PC-3 (cell line): Measurements from ENCODE around the gene TMEM255B. TPM values are rescaled to one million over a fixed set of nuclear protein-coding genes. Genes with fewer than 3 reads are reported as not detected.

Experiments used
- ATAC-seq: fragments of 200-7000 bp; cut with Tn5 transposase; 2 replicates; pipeline ENCODE4 v1.9.1; 2020; ENCODE audit warnings: mild to moderate bottlenecking, moderate library complexity
- BruUV-seq: library from RNA; stranded (reverse); fragments of 400-500 nt; replicated peaks from 2 replicates; lab custom pipeline; 2021; lab: Mats Ljungman, UMichigan
- CTCF ChIA-PET: fragments of 300-600 bp; sonication (Branson Sonifier 250); formaldehyde crosslinking; loops from one replicate; lab custom pipeline; 2022; ENCODE audit warnings: antibody characterized with exemption; lab: Charles Lee
- POLR2A ChIA-PET: fragments of 300-600 bp; sonication (Branson Sonifier 250); formaldehyde crosslinking; loops from one replicate; lab custom pipeline; 2022; ENCODE audit warnings: antibody characterized with exemption; ENCODE audit not compliant: unreplicated experiment; lab: Charles Lee
- DNase-seq: peaks from one replicate; pipeline ENCODE4 v3.0.0-alpha.2; 2015
- H2AFZ ChIP-seq: fragments of 300-600 bp; sonication (generic); 2 replicates; pipeline ENCODE4 v1.6.0; 2016; ENCODE audit warnings: antibody characterized with exemption, low read length
- H3F3A ChIP-seq: fragments of 300-600 bp; sonication (generic); one replicate; pipeline ENCODE4 v1.6.0; 2017; ENCODE audit warnings: antibody characterized with exemption, low read length, control low read depth, mild to moderate bottlenecking; ENCODE audit not compliant: unreplicated experiment
- H3K27ac ChIP-seq: fragments of 300-600 bp; sonication (generic); 2 replicates; pipeline ENCODE4 v1.5.1; 2016; ENCODE audit warnings: mild to moderate bottlenecking, low read length
- H3K27me3 ChIP-seq: fragments of 300-600 bp; sonication (generic); 2 replicates; pipeline ENCODE4 v1.6.1; 2016; ENCODE audit warnings: low read length, mixed read lengths
- H3K36me3 ChIP-seq: fragments of 300-600 bp; sonication (generic); 2 replicates; pipeline ENCODE4 v1.6.1; 2016; ENCODE audit warnings: low read depth, mixed run types, low read length, mixed read lengths
- H3K4me1 ChIP-seq: fragments of 300-600 bp; sonication (generic); 2 replicates; pipeline ENCODE4 v1.5.1; 2016; ENCODE audit warnings: low read length; ENCODE audit not compliant: insufficient read depth
- H3K4me2 ChIP-seq: fragments of 300-600 bp; sonication (generic); 2 replicates; pipeline ENCODE4 v1.6.0; 2016; ENCODE audit warnings: low read length
- H3K4me3 ChIP-seq: fragments of 300-600 bp; sonication (generic); 2 replicates; pipeline ENCODE4 v1.5.1; 2016; ENCODE audit warnings: mild to moderate bottlenecking, low read length, mixed read lengths
- H3K79me2 ChIP-seq: fragments of 300-600 bp; sonication (generic); 2 replicates; pipeline ENCODE4 v1.6.1; 2017; ENCODE audit warnings: low read length, mixed read lengths
- H3K9ac ChIP-seq: fragments of 300-600 bp; sonication (generic); 2 replicates; pipeline ENCODE4 v1.6.0; 2016; ENCODE audit warnings: mild to moderate bottlenecking, low read length
- H3K9me2 ChIP-seq: fragments of 300-600 bp; sonication (generic); replicated peaks from 2 replicates; pipeline ENCODE4 v1.6.1; 2016; ENCODE audit warnings: mixed run types, low read length, mixed read lengths
- H3K9me3 ChIP-seq: fragments of 300-600 bp; sonication (generic); 2 replicates; pipeline ENCODE4 v1.6.1; 2016; ENCODE audit warnings: low read length, mixed read lengths
- H4K20me1 ChIP-seq: fragments of 300-600 bp; sonication (generic); 2 replicates; pipeline ENCODE4 v1.6.1; 2016; ENCODE audit warnings: low read length, mixed read lengths
- EZH2 ChIP-seq: fragments of 300-600 bp; sonication (generic); IDR thresholded peaks from one replicate; pipeline ENCODE4 v1.6.1; 2017; ENCODE audit warnings: antibody characterized with exemption, mild to moderate bottlenecking, low read length; ENCODE audit not compliant: unreplicated experiment
- EZH2phosphoT487 ChIP-seq: fragments of 300-600 bp; sonication (generic); IDR thresholded peaks from 2 replicates; pipeline ENCODE4 v1.6.1; 2018; ENCODE audit warnings: mild to moderate bottlenecking, antibody characterized with exemption, low read length, borderline replicate concordance
- intact Hi-C: fragments of 100-400 bp; cut with micrococcal nuclease; formaldehyde crosslinking; loops from 2 replicates; pipeline ENCODE4 v1.9.0; 2023
- total RNA-seq: library from RNA; depleted of rRNA; stranded (reverse); fragments of >200 nt; gene quantifications from 2 replicates; pipeline ENCODE4 v1.2.3, GENCODE V29; 2014
- TF ChIP-seq, protein P1 (sequence below): fragments of 300-600 bp; sonication (generic); conservative IDR thresholded peaks from 2 replicates; pipeline ENCODE4 v1.5.1; 2017; ENCODE audit warnings: antibody characterized with exemption, low read depth, mild to moderate bottlenecking, low read length

TMEM255B gene
- total RNA-seq, 1 experiment from 2014 or later, result 26.9 TPM

DNA sequence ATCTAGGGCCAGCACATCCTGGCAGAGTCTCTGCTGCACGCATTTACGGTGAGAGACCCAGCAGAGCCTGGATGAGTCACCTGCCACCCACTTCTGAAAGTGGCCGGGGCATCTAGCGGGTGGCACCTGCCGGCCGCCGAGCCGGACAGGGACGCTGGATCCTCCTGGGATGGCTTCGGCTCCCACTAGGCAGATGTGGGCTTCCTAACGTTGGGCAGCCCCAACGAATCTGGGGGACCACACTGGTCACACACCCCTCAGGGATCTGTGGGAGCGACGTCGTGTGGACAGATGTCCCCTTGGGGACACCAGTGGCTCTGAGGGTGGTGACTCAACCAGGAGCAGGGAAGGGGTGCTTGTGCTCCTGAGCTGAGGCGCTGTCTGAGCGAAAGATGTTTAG lies 32.2 kb downstream of the TMEM255B start:
- CTCF ChIA-PET, result no interaction called here
- DNase-seq (no peak), ATAC-seq (no peak)
- Histone ChIP-seq H3K4me2 (no peak overlapping the region), H3K9ac (no peak overlapping the region), H2AFZ (no peak overlapping the region), H3K36me3 (peaks cover 4% of the 10 kb centered on the region), H3K27me3 (no peaks in the 10 kb centered on the region), H4K20me1 (no peaks in the 10 kb centered on the region), H3K9me3 (no peaks in the 10 kb centered on the region), H3K9me2 (no peaks in the 10 kb centered on the region), H3F3A (no peaks in the 10 kb centered on the region), H3K27ac (no peak overlapping the region), H3K4me3 (no peak overlapping the region), H3K79me2 (no peaks in the 10 kb centered on the region; the same call in 1 of the 2 replicates), H3K4me1 (peaks cover 7% of the 10 kb centered on the region; the same call in 1 of the 2 replicates)
- no TSS peak for BruUV-seq
- POLR2A ChIA-PET, result no interaction called here
- intact Hi-C loops, result no loop called here
- TF ChIP-seq EZH2 (no peak), EZH2phosphoT487 (no peak)
- TF ChIP-seq, protein P1, sequence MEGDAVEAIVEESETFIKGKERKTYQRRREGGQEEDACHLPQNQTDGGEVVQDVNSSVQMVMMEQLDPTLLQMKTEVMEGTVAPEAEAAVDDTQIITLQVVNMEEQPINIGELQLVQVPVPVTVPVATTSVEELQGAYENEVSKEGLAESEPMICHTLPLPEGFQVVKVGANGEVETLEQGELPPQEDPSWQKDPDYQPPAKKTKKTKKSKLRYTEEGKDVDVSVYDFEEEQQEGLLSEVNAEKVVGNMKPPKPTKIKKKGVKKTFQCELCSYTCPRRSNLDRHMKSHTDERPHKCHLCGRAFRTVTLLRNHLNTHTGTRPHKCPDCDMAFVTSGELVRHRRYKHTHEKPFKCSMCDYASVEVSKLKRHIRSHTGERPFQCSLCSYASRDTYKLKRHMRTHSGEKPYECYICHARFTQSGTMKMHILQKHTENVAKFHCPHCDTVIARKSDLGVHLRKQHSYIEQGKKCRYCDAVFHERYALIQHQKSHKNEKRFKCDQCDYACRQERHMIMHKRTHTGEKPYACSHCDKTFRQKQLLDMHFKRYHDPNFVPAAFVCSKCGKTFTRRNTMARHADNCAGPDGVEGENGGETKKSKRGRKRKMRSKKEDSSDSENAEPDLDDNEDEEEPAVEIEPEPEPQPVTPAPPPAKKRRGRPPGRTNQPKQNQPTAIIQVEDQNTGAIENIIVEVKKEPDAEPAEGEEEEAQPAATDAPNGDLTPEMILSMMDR, result no peak

DNA sequence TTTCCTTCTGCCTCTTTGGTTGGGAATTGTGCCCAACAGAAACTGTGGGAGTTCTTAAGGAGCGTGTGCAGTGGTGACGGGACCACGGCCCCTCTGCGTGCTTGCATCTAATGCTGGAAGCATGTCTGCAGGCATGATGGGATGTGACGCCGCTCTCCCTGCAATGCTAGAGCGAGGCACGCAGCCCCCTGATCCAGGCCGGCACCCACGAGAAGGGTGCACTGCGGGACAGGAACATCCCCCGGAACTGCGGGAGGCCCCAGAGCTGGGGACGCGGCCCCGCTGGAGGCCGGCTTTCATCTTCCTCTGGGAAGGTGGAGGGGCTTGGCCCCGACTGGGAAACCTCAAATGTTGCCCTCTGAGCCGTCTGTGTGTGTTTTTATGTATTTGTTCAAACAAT lies 32.7 kb downstream of the TMEM255B start:
- H4K20me1 ChIP-seq, result no peaks in the 10 kb centered on the region
- DNase-seq (no peak), ATAC-seq (no peak)
- no peak for TF ChIP-seq EZH2phosphoT487
- TF ChIP-seq, protein P1, result no peak
- no peak for TF ChIP-seq EZH2
- H3K27me3 ChIP-seq, result no peaks in the 10 kb centered on the region
- no peaks in the 10 kb centered on the region for H3F3A ChIP-seq
- no peaks in the 10 kb centered on the region for H3K79me2 ChIP-seq
- no peak overlapping the region for H3K9ac ChIP-seq
- ChIA-PET CTCF (no interaction called here), POLR2A (no interaction called here)
- H3K27ac ChIP-seq, result no peak overlapping the region
- no peak overlapping the region for H2AFZ ChIP-seq
- no peak overlapping the region for H3K4me2 ChIP-seq
- H3K4me3 ChIP-seq, result no peak overlapping the region
- no peaks in the 10 kb centered on the region for H3K9me3 ChIP-seq
- H3K36me3 ChIP-seq, result no peaks in the 10 kb centered on the region
- H3K9me2 ChIP-seq, result no peaks in the 10 kb centered on the region
- peaks cover 2% of the 10 kb centered on the region; the same call in 1 of the 2 replicates for H3K4me1 ChIP-seq
- no TSS peak for BruUV-seq
- intact Hi-C loops, result no loop called here

DNA sequence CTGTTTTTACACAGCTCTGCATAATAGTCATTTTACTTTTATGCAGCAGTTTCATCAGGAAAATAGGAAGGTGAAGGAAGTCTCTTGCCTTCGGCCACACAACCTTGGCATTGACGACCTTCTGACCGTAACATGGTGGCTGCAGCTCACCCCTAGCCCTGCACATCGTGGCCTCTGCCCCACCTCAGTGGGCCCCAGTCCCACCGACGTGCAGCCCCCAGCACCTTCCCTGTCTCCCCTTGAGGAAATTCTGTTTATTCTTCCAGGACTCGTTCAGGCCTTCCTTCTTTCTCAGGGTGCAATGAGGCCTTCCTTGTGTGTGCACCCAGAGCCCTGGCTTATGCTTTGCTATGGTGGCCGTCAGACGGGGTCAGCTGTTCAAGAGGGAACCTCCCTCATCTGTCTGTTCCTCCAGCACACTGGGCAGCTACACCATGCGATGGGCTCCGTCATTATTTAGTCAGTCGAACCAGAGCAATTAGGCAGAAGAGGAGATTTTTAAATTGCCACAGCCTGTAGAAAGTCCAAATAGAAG lies 33.3 kb downstream of the TMEM255B start:
- BruUV-seq, result no TSS peak
- intact Hi-C loops, result no loop called here
- Histone ChIP-seq H3K4me2 (no peak overlapping the region), H3F3A (no peaks in the 10 kb centered on the region), H2AFZ (no peak overlapping the region), H3K79me2 (no peaks in the 10 kb centered on the region), H3K9ac (no peak overlapping the region), H3K9me2 (no peaks in the 10 kb centered on the region), H3K27ac (no peak overlapping the region), H3K4me1 (no peaks in the 10 kb centered on the region), H3K36me3 (no peaks in the 10 kb centered on the region), H3K4me3 (no peak overlapping the region), H4K20me1 (no peaks in the 10 kb centered on the region), H3K27me3 (no peaks in the 10 kb centered on the region), H3K9me3 (no peaks in the 10 kb centered on the region)
- ATAC-seq (no peak), DNase-seq (no peak)
- TF ChIP-seq EZH2, result no peak
- no peak for TF ChIP-seq EZH2phosphoT487
- TF ChIP-seq, protein P1, result no peak
- POLR2A ChIA-PET, result no interaction called here
- CTCF ChIA-PET, result no interaction called here
